IPS DF 19.7 (cell line): ENCODE results near the gene MCU.

ENCODE experiments used
- DNase-seq: peaks from one replicate; pipeline ENCODE4 v3.0.0-alpha.2; 2013; ENCODE audit warnings: low read depth, low spot score

MCU gene

DNA sequence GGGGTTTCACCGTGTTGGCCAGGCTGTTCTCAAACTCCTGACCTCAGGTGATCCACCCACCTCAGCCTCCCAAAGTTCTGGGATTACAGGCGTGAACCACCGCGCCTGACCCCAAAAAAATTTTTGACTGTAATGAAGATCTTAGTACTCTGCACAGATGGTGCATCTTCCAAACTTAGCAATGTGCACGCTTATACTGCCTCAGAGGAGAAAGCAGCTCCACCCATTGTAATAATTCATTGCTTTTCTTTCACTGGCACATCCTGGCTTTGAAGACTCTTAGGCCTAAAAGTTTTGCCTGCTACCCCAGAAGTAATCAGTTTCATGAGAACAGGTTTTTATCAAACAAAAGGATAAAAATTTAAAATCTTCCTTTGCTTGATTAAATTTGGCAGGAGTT lies 149.5 kb downstream of the MCU start:
- no peak for DNase-seq

DNA sequence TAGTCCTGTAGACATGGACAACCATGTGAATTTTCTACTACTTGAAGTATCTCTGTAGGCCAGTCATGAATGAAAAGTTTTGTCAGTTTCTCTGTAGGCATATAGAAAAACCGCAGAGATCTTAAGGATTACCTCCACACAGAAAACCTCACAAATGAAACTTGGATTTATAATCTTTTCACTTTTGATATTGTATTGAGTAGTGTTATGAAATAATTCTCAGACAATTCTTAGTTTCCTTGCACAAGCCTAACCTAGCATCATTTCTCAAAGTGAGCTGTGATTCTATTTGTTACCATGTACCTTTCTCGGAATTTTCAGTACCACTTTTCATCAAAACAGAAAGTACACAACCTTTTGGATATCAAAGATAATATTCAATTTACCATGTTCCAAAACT lies 150.2 kb downstream of the MCU start:
- DNase-seq: no peak

DNA sequence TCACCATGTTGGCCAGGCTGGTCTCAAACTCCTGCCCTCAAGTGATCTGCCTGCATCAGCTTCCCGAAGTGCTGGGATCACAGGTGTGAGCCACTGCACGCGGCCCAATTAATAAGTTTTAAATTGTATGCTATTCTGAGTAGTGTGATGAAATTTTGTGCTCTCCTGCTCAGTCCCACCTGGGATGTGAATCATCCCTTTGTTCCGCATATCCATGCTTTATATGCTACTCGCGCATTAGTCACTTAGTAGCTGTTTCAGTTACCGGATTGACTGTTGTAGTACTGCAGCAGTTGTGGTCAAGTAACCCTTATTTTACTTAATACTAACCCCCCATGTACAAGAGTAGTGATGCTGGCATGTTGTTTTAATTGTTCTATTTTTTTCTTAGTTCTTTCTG lies 154.3 kb downstream of the MCU start:
- no peak for DNase-seq

DNA sequence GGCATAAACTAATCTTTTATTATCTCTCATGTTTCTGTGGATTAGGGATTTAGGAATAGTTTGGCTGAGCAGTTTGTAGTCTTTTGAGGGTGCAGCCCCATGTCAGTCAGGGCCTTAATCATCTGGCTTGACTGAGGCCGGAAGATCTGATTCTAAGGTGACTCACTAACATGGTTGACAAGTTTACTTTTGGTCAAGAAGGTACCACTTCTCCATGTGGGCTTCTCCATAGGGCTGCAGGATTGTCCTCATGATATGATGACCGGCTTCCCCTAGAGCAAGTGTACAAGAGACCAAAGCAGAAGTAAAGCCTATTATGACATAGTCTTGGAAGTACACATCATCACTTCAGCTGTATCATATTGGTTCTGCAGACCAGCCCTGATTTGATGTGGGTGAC lies 155.7 kb downstream of the MCU start:
- DNase-seq: no peak

DNA sequence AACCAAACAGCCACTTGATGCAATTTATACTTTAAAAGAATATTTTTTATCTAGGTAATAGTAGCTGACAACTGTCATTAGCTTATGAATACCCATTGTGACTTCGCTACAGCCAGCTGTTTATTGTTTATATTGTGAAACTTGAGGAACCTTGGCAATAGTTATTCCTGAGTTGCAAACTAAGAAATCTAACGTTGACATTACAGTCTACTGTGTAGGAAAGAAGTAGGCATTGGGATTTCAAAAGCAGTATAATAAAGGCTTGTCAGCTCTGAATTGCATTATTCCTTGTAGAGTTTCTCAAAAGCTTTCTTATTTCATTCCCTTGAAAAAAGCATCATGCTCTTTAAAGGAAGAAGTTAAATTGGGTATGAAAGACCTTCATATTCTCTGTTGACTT lies 158.9 kb downstream of the MCU start:
- no peak for DNase-seq

DNA sequence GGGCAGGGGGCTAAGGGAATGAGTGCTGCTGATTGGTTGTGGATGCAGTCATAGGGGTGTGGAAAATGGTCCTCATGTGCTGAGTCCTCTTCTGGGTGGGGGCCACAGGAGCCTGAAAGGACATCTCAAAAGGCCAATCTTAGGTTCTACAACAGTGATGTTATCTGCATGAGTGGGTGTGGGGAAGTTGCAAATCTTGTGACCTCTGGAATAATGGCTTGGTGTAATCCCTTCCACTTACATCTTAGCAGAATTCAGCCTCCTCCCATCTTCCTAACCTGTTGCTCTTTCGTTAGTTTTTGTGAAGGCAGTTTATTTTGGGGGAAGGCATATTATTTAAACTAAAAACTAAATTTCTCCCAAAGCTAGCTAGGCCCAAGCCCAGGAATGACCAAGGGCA lies 159.6 kb downstream of the MCU start:
- no peak for DNase-seq

DNA sequence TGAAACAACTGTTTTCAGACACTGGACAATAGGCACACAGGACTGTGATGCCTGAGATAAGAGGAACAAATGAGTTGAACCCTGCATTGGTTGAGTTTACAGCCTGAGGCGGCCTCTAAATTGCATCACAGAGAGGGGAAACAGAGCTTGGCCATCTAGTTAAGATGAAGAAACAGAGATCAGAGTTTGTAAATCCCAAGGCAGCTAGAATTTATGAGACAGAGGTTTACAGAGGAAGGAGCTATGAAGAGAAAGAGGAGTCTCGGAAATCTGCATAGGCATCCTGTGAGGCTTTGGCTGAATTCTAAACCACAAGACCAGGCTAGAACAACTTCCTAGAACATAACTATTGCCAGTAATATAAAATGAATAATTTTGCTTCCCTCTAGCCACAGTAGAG lies 160.6 kb downstream of the MCU start:
- no peak for DNase-seq

DNA sequence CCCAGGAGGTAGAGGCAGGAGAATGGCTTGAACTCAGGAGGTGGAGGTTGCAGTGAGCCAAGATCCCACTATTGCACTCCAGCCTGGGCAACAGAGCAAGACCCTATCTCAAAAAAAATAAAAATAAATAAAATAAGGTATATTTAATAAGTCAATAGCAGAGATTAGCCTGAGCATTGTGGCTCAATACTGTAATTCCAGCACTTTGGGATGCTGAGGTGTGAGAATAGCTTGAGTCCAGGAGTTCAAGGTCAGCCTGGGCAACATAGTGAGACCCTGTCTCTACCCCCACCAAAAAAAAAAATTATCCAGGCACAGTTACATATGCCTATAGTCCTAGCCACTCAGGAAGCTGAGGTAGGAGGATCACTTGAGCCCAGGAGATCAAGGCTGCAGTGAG lies 163.2 kb downstream of the MCU start:
- no peak for DNase-seq

DNA sequence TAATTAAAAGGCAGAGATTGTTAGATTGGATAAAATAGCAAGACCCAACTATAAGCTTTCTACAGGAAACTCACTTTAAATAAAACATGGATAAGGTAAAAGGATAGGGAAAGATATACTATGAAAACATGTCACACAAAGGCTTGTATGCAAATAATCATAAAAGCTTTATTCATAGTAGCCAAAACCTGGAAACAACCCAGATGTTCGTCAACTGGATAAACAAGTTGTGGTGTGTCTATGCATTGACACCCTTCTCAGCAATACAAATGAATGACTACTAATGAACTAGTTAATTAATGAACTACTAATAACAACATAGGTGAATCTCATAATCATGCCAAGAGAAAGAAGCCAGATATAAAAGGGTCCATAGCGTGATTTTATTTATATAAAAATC lies 163.8 kb downstream of the MCU start:
- DNase-seq: no peak

DNA sequence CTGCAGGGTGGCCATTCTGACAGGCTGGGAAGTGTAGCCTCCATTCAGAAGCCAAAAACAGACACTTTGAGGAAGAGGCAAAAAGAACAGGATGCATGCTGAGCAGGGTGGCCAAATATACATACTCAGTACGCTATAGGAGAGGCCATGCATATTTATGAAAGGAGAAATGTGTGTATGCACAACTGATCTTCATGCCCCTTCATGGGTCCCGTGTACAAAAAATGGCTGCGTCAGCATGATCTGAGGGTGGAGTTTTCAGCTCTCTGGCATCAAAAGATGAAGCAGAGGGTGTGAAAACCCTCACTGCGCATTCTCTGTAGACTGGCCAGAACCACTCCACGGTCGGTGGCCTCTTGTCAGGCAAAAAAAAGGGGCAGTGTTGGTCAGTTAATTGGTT lies 166.1 kb downstream of the MCU start:
- no peak for DNase-seq

DNA sequence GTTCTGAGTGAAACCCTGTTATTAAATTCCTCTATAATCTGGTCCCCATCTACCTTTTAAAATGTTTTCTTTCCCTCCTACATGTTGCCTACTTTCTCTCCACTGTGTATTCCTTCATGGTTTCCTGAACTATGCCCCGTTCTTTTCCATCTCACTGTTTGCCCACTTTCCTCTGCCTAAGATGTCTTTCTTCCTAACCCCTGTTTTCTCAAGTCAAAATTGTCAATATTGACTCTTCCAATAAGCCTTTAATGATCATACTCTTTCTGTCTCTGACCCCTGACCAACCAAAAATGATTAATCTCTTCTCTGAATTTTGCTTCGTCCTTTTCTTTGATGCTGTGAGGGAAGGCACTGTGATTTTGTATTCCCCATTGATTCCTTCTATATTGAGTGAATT lies 171.0 kb downstream of the MCU start:
- DNase-seq: no peak

DNA sequence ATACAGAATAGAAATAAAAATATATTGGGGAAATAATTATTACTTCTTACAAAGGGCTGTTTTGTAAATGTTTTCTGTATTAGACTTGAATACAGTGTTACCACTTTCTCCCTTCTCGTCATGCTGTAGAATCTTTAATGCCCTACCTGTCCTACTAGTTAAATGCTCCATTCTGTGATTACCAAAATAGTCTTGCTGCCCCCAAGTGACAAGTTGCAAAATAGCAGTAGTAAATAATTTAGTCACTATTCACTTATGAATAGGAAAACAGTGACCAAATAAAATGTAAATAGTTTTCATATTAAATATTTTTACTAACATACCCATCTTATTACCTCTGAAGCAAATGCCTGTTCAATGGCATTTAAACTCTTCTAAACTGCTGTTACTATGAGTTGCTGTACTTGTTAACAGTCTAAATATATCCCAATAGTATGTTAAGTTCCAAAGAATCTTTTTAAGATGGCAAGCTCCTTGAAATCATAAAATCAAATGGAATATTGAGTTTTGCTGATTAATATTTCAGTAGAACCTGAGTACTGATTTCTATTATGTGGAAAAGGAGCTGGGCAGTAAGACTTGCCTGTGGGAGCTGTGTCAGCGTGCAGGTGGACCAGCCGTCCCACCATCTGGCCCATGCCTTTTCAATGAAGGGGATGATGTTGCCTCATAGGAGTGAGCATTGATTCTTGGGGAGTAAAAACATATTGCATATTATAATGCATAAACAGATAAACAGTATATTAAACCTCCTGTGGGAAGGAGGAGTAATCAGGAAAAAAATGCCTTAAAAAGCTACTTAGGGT lies 183.5 kb downstream of the MCU start:
- no peak for DNase-seq

DNA sequence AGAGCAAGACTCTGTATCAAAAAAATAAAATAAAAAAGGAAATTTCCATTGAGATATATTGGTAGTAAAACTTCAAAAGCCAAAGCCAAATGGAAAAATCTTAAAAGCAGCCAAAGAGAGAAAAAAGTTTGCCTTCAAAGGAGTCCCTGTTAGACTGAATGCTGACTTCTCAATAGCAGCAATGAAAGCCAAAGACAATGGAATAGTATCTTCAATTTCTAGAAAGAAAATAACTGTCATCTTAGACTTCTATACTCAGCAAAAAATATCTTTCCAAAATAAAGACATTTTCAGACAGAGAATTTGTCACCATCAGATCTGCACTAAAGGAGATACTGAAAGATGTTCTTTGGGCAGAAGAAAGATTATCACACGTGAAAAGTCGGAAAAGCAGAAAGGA lies 187.3 kb downstream of the MCU start:
- no peak for DNase-seq

DNA sequence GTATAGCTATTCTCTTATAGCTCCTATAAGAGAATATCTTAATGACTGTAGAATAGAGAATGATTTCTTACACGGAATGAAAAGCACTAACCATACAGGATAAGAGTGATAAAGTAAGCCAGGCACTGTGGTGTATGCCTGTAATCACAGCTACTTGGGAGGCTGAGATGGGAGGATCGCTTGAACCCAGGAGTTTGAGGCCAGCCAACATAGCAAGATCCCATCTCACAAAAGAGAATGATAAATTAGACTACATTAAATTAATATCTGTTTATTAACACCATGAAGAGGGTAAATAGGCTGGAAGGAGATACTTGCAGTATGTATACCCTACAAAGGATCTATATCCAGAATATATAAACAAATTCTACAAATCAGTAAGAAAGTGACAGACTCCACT lies 189.3 kb downstream of the MCU start:
- no peak for DNase-seq

DNA sequence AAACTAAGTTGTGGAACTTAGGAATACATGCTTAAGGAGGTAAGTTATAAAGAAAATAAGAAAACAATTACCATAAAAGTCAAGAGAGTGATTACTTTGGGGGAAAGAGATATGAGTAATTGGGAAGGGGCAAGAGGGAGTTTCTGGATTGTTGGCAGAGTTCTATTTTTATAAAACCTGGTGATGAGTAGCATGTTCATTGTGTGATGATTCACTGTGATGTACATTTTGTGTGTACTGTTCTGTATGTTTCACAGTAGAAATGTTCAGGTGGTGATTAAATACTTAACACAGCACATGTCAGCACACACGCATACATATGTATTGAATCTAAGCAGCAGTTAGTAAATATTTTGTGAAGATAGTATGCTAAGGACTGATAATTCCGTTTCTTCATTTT lies 191.9 kb downstream of the MCU start:
- no peak for DNase-seq

DNA sequence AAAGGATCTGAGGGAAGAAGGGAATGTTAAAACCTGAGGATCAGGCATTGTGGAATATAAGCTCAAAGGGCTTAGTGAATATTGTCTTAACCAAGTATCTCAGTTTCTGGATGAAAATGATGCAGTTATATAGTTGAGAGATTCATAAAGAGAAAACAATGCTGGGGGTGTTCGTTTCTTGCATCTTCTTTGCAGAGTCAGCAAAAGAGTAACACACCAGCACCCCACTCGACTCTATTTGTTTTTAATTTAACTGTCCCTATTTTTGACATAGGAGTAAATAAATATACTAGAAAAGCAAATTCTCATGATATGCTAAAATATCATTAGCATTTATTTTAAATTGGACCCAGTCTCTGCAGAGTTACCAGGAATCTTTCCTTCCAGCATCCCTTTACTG lies 194.0 kb downstream of the MCU start:
- no peak for DNase-seq

DNA sequence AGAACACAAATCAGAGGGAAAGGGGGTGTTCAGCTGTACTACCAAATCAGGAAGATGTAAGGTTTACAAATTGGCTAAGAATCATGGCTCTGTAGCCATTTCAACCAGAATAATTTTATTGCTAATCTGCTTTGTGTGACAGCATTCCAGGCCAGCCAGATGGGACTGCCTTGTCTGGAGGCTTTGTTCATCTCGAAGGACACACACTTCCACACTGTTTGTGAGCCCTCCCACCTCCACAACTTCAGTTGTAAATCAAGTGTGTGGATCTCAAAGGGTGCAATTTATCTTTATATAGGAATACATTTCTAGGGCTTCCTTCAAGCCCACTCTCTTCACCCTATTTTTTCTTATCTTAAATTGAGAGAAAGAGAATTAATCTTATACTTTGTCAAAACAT lies 194.7 kb downstream of the MCU start:
- DNase-seq: no peak

DNA sequence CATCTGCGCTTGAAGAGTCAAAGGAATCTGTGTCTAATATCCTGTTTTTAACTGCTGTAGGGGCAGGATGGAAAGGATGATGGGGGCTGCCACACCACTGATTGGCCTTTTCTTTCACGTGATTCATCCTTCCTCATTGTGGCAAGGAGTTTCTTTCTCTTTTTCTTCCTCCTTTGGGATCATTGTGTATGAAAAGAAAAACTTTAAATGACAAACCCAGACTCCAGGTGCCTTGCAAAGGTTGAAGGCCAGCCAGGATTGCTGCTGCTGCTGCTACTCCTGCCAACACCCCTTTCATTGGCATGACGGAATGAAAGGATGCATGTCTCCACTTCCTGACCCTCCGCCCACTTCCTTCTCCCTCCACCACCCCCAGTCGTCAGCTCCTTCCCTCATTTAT lies 195.1 kb downstream of the MCU start:
- peak; percentile 68 for DNase-seq

DNA sequence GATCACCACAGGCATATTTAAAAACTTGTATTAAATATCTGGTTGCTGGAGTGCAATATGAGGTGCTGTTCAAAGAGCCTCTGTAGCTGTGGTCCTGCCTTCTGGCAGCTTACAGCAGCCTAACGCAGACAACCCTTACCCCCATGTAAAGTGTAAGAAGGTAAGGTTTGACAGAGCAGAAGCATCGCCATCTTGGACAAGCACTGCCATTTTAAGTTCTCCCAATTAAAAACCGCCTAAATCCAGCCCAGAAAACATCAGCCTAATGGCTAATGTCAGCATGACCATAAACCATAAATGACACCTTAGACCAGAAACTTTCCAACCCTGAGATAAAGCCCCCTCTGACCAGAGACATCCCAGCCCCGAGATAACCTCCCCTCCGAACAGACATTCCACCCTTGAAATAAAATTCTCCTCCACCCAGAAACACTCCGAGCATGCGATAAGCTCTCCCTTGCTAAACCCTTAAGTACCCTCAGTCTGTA lies 196.3 kb downstream of the MCU start:
- no peak for DNase-seq

DNA sequence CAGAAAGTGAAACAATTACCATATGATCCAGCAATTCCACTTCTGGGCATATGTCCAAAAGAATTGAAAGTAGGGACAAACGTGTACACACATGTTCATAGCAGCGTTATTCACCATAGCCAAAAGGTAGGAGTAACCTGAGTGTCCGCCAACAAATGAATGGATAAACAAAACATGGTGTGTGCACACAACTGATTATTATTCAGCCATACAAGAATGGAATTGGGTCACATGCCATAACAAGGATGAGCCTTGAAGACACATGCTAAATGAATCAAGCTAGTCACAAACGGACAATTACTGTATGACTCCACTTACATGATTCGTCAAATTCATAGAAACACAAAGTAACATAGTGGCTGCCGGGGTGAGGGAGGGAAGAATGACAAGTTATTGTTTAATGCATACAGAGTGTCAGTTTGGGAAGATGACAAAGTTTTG lies 197.5 kb downstream of the MCU start:
- no peak for DNase-seq

DNA sequence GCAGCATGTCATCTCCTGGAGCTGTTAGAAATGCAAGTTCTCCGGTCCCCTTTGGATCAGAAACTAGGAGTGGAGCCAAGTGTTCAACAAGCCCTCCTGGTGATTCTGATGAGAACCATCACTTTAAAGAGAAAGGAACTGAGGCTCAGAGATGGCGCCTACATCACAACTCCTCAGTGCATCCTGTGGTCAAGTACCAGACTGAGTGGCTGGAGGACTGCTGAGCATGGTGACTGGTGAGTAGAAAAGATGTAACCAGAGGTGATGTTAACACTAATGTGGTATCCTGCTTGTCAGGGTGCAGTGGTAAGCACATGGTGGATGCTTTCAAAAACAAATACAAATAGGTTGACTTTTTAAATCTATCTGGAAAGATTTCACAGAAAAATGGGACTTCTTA lies 198.1 kb downstream of the MCU start:
- DNase-seq: no peak

DNA sequence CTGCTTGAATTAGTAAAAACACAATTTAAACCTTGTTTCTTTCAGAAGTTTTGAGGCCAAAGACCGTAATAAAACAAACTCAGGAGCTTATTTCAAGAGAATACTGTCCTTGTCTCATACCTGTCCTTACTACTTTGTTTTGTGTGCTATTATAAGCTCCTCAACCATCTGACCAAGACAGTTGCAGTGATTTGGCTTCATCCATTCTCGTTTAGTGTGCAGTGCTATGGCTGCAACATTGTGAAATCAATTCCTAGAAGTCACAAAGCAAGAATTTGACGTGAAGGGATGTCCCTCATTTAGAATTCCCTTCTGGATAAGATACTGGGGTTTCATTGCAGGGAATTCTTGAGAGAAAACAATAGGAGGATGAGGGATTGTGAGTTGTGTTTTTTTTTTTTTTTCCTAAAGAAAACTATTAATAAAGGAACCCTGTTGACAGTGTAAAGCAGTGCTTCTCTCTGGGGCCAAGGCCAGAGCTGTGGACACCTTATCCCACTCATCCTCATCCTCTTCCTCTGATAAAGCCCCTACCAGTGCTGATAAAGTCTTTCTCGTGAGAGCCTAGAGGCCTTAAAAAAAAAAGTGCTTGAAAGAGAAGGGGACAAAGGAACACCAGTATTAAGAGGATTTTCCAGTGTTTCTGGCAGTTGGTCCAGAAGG lies 201.3 kb downstream of the MCU start, which contains the start of gene OIT3:
OIT3 (plus strand) TSS at position 604 of the 663 bp plus-strand sequence. CDS start 60 bp downstream, outside the sequence.
- no peak for DNase-seq

DNA sequence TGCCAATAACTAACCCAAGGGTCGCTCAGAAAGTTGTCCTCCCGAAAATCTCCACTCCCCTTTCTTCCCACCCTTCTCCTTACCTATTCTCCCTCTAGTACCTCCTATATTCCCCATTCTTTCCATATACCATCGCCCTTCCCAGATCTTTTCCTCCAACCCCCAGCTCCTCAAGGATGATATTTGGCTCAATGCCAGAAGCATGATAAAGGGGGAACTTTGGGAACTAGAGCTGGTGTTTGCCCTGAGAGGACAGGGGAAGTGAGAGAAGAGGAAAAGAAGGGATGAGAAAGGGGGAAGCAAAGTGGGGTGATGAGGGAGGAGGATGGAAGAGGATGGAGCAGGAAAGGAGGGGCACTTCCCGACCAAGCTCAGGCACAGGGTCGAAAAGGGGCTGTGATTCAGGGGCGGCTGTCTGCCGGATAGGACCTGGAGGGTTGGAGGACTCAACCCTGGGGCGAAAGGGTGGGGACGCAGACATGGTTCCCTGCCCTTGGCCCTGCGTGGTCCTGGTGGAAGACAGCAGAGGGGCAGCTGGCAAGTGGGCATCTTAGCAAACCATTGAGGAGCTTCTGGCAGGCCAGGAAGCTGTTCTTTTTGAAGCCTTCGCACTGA lies 203.4 kb downstream of the MCU start:
- DNase-seq: no peak
